ENCODE data around the gene SERPINB4. TPM values are rescaled to one million over a fixed set of nuclear protein-coding genes. Genes with fewer than 3 reads are reported as not detected.

SERPINB4 gene
- total and polyA plus RNA-seq, 2 of the 8 experiments (the other 6 are each of a cell fraction or from before 2014, with no cell fraction given) = 0.32 to 0.36 TPM

DNA sequence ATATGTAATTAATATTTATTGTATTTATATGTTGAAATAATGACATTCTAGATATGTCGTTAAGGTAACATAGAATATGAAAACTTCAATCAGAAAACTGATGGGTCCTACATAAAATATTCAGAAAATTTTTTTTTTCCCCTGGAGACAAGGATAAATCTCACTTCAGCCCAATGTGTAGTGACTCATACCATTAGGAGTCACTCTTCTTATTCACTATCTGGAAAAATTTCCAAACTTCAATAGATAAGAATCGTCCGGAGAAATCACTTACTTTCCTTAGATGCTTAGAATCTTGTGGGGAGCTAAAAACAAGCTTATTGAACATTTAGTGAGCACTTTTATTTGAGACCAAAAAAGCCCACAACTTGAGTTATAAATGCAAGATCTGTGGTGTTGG, 52.3 kb downstream of the SERPINB4 start:
- H3K4me1 ChIP-seq (replicated peaks in 1 of 4; ENCODE audit: control insufficient read depth in 3 of 4, insufficient read depth in 4 of 4, low read length in 3 of 4) = no peaks in the 10 kb centered on the region
- H2AFZ ChIP-seq (ENCODE audit: low read length) = no peak overlapping the region
- no peak overlapping the region for H3K4me2 ChIP-seq (ENCODE audit: insufficient read depth in 1 of 2, low read depth in 2 of 2, low read length in 2 of 2)
- no peaks in the 10 kb centered on the region; the same call in 1 of the 2 replicates for H3K23me2 ChIP-seq (ENCODE audit: low read depth, low read length)
- TF ChIP-seq CHD2 (IDR thresholded peaks at IDR 0.05; ENCODE audit: low read length) (no peak), SP1 (IDR thresholded peaks at IDR 0.05; ENCODE audit: low read depth, low read length) (no peak), PHF8 (conservative IDR thresholded peaks at IDR 0.05; ENCODE audit: low read depth, low read length) (no peak), CBX5 (IDR thresholded peaks at IDR 0.05; ENCODE audit: low read depth, low read length) (no peak), BCL11A (IDR thresholded peaks at IDR 0.05; ENCODE audit: low read depth in 2 of 2, low read length in 2 of 2) (no peak), POU5F1 (IDR thresholded peaks at IDR 0.05; ENCODE audit: low read depth, low read length) (no peak)
- no peaks in the 10 kb centered on the region for H3K79me1 ChIP-seq (ENCODE audit: low read depth, low read length)
- no peaks in the 10 kb centered on the region for H3K79me2 ChIP-seq (ENCODE audit: control insufficient read depth in 1 of 2, insufficient read depth in 2 of 2, low read length in 2 of 2)
- H2BK120ac ChIP-seq (replicated peaks; ENCODE audit: low read depth, low read length) = no peak overlapping the region
- H2AK5ac ChIP-seq (ENCODE audit: low read depth, low read length) = no peak overlapping the region
- no peak overlapping the region for H4K5ac ChIP-seq (ENCODE audit: insufficient read length, low read depth, low read length)
- no peak overlapping the region for H2BK12ac ChIP-seq (ENCODE audit: low read depth, low read length)
- no peak overlapping the region for H3K27ac ChIP-seq (ENCODE audit: low read depth, low read length)
- H3K4ac ChIP-seq (replicated peaks; ENCODE audit: insufficient read length, low read depth, low read length) = no peak overlapping the region
- no peaks in the 10 kb centered on the region for H4K20me1 ChIP-seq (replicated peaks in 1 of 2; ENCODE audit: control insufficient read depth in 1 of 2, insufficient read depth in 2 of 2, low read length in 2 of 2)
- 96% methylated on average over 3 of the region's 3 CpGs; no CpG with 5 or more reads in 1 of the 2 experiments for WGBS, 2 experiments (ENCODE audit: extremely low coverage in 1 of 2, insufficient coverage in 1 of 2, insufficient read length in 1 of 2, insufficient replicate concordance in 2 of 2, low coverage in 1 of 2, low lambda C conversion rate in 2 of 2, missing lambda C conversion rate in 1 of 2)
- POLR2A ChIA-PET (ENCODE audit: partially characterized antibody) = no interaction called here
- H3K4me3 ChIP-seq (ENCODE audit: extremely low read depth in 1 of 4, insufficient read depth in 2 of 4, low read depth in 3 of 4, low read length in 4 of 4) = no peak overlapping the region
- no peak overlapping the region for H3K9ac ChIP-seq (replicated peaks in 1 of 4; ENCODE audit: extremely low read depth in 1 of 4, low read depth in 3 of 4, low read length in 3 of 4)
- H4K8ac ChIP-seq (ENCODE audit: extremely low read depth, insufficient read depth, low read length) = no peak overlapping the region
- H2BK5ac ChIP-seq (ENCODE audit: low read depth, low read length) = no peak overlapping the region
- no peaks in the 10 kb centered on the region for H3K36me3 ChIP-seq (ENCODE audit: control insufficient read depth in 2 of 4, insufficient read depth in 4 of 4, low read length in 3 of 4)
- no peak overlapping the region for H4K91ac ChIP-seq (replicated peaks; ENCODE audit: insufficient read length, low read length)
- H3K27me3 ChIP-seq (replicated peaks in 1 of 4; ENCODE audit: control insufficient read depth in 3 of 4, extremely low read depth in 1 of 4, insufficient read depth in 3 of 4, low read length in 3 of 4) = no peaks in the 10 kb centered on the region
- no peaks in the 10 kb centered on the region for H3K9me3 ChIP-seq (ENCODE audit: insufficient read depth in 2 of 2, low read depth in 1 of 2, low read length in 1 of 2)
- CTCF ChIA-PET (ENCODE audit: partially characterized antibody) = interaction anchor here (1.1 to 3.0 kb wide), 4 partner anchors 13 to 150 kb away, joined by 3 to 13 read pairs (median 6); no protein-coding TSS in a partner anchor
- H2BK15ac ChIP-seq (ENCODE audit: low read length) = no peak overlapping the region
- H3K18ac ChIP-seq (ENCODE audit: extremely low read depth, low read length) = no peak overlapping the region
- no peak overlapping the region for H3K14ac ChIP-seq (ENCODE audit: insufficient read length)
- H3K56ac ChIP-seq (replicated peaks; ENCODE audit: insufficient read length, low read depth, low read length) = no peak overlapping the region
- DNase-seq (ENCODE audit: low read depth in 1 of 2, low spot score in 2 of 2) (no peak), FAIRE-seq (no peak)
- H2BK20ac ChIP-seq (ENCODE audit: low read length) = no peak overlapping the region
- no peak overlapping the region for H3K23ac ChIP-seq (ENCODE audit: insufficient read length)

Data from H1 (cell line).